ENCODE measurements around the gene GAS2L3. TPM values are rescaled to one million over a fixed set of nuclear protein-coding genes. Genes with fewer than 3 reads are reported as not detected.

The GAS2L3 gene
- total RNA-seq, 1 experiment from 2014 or later, result 38.7 TPM

- DNase-seq (ENCODE audit: low read depth, low spot score) (no peak), ATAC-seq (0 out of 2 replicates have a peak, but pooled peaks have one; percentile 44)
- Histone ChIP-seq H3K9me3 (ENCODE audit: control insufficient read depth in 1 of 2, insufficient read depth in 1 of 2, low read depth in 1 of 2, low read length in 2 of 2) (no peaks in the 10 kb centered on the region), H3K27me3 (ENCODE audit: insufficient read depth, low read length) (peaks cover 12% of the 10 kb centered on the region; the same call in 1 of the 2 replicates), H3K79me2 (ENCODE audit: insufficient read depth, low read length) (no peaks in the 10 kb centered on the region), H3K4me3 (replicated peaks in 1 of 2; ENCODE audit: low read depth in 1 of 2, low read length in 2 of 2) (no peak overlapping the region), H2AFZ (ENCODE audit: low read depth, low read length, poor library complexity, severe bottlenecking) (no peak overlapping the region), H4K20me1 (ENCODE audit: insufficient read depth) (no peaks in the 10 kb centered on the region), H3K4me1 (ENCODE audit: control insufficient read depth in 1 of 2, insufficient read depth in 2 of 2, low read length in 2 of 2) (no peaks in the 10 kb centered on the region), H3K9ac (ENCODE audit: low read length) (no peak overlapping the region), H3K27ac (ENCODE audit: low read depth, low read length) (no peak overlapping the region), H3K36me3 (ENCODE audit: control insufficient read depth in 1 of 2, insufficient read depth in 2 of 2, low read length in 2 of 2) (no peaks in the 10 kb centered on the region), H3K4me2 (ENCODE audit: low read length) (no peak overlapping the region), H3K9me2 (ENCODE audit: insufficient read depth) (no peaks in the 10 kb centered on the region)
- no TSS peak for BruUV-seq (replicated peaks)
- CTCF ChIA-PET, result interaction anchor here (1.5 kb wide), 1 partner anchor 11 kb away, joined by 5 read pairs; no protein-coding TSS in a partner anchor
- TF ChIP-seq CTCF (IDR thresholded peaks at IDR 0.05 in 2 of 3, conservative IDR thresholded peaks at IDR 0.05 in 1 of 3; ENCODE audit: borderline replicate concordance in 1 of 3, insufficient read depth in 1 of 3, low read depth in 2 of 3, low read length in 2 of 3), result 0 out of 6 replicates have a peak, but pooled peaks of 1 of the 3 experiments have one; percentile 7
- TF ChIP-seq ZNF274 (IDR thresholded peaks at IDR 0.05; ENCODE audit: low read depth, low read length), result no peak
- POLR2A ChIA-PET, result interaction anchor here (1.0 kb wide), 1 partner anchor 9 kb away, joined by 3 read pairs; no protein-coding TSS in a partner anchor
- RAD21 ChIA-PET (ENCODE audit: low non-redundant PET in 1 of 2, low total read pairs in 2 of 2, uncharacterized antibody in 2 of 2, unreplicated experiment in 2 of 2), result no interaction called here
- intact Hi-C loops (cut with micrococcal nuclease), result no loop called here
Measured at GRCh38 chr12:100565987-100566545, 7.4 kb upstream of the GAS2L3 start.

GRCh38 chr12:100566887-100567637, 6.4 kb upstream of the GAS2L3 start:
- H3K79me2 ChIP-seq (ENCODE audit: insufficient read depth, low read length), result no peaks in the 10 kb centered on the region
- TF ChIP-seq EZH2phosphoT487 (IDR thresholded peaks at IDR 0.05; ENCODE audit: borderline replicate concordance) (no peak), JUND (IDR thresholded peaks at IDR 0.05) (no peak), POLR2AphosphoS5 (IDR thresholded peaks at IDR 0.05; ENCODE audit: low read depth, low read length) (no peak)
- ChIA-PET RAD21 (ENCODE audit: low non-redundant PET in 1 of 2, low total read pairs in 2 of 2, uncharacterized antibody in 2 of 2, unreplicated experiment in 2 of 2) (no interaction called here), POLR2A (no interaction called here), CTCF (interaction anchor here (0.9 to 1.5 kb wide), 2 partner anchors 12 to 102 kb away, joined by 3 to 5 read pairs; no protein-coding TSS in a partner anchor)
- H4K20me1 ChIP-seq (ENCODE audit: insufficient read depth), result no peaks in the 10 kb centered on the region
- ATAC-seq (no peak), DNase-seq (ENCODE audit: low read depth, low spot score) (no peak)
- intact Hi-C loops (cut with micrococcal nuclease), result no loop called here
- no peaks in the 10 kb centered on the region for H3K9me2 ChIP-seq (ENCODE audit: insufficient read depth)
- no peaks in the 10 kb centered on the region for H3K4me1 ChIP-seq (ENCODE audit: control insufficient read depth in 1 of 2, insufficient read depth in 2 of 2, low read length in 2 of 2)
- H3K36me3 ChIP-seq (ENCODE audit: control insufficient read depth in 1 of 2, insufficient read depth in 2 of 2, low read length in 2 of 2), result no peaks in the 10 kb centered on the region
- no peaks in the 10 kb centered on the region for H3K9me3 ChIP-seq (ENCODE audit: control insufficient read depth in 1 of 2, insufficient read depth in 1 of 2, low read depth in 1 of 2, low read length in 2 of 2)
- no peak overlapping the region for H3K4me2 ChIP-seq (ENCODE audit: low read length)
- H3K27me3 ChIP-seq (ENCODE audit: insufficient read depth, low read length), result peaks cover 12% of the 10 kb centered on the region; the same call in 1 of the 2 replicates
- H2AFZ ChIP-seq (ENCODE audit: low read depth, low read length, poor library complexity, severe bottlenecking), result no peak overlapping the region
- H3K27ac ChIP-seq (ENCODE audit: low read depth, low read length), result no peak overlapping the region
- BruUV-seq (replicated peaks), result no TSS peak
- no peak overlapping the region for H3K4me3 ChIP-seq (replicated peaks in 1 of 2; ENCODE audit: low read depth in 1 of 2, low read length in 2 of 2)
- no peak overlapping the region for H3K9ac ChIP-seq (ENCODE audit: low read length)
